ENCODE measurements around the gene VPS13D. TPM values are rescaled to one million over a fixed set of nuclear protein-coding genes. Genes with fewer than 3 reads are reported as not detected.

The VPS13D gene
- total and polyA plus RNA-seq, 11 donors = 32.1 to 301 (median 90.7) TPM

GRCh38 chr1:12371053-12371452 is 141.2 kb downstream of the VPS13D start:
- intact Hi-C loops (cut with DNase I) = no loop called here
- Histone ChIP-seq H3K9me3 (no peaks in the 10 kb centered on the region), H3K4me1 (peaks cover 0 to 5% (median 0%) of the 10 kb centered on the region in 12 donors), H3K27me3 (no peaks in the 10 kb centered on the region), H3K36me3 (peaks cover 4 to 99% (median 76%) of the 10 kb centered on the region in 9 donors), H3K4me3 (no peak overlapping the region), H3K27ac (no peak overlapping the region)
- no peak for DNase-seq
- TF ChIP-seq, protein P1, sequence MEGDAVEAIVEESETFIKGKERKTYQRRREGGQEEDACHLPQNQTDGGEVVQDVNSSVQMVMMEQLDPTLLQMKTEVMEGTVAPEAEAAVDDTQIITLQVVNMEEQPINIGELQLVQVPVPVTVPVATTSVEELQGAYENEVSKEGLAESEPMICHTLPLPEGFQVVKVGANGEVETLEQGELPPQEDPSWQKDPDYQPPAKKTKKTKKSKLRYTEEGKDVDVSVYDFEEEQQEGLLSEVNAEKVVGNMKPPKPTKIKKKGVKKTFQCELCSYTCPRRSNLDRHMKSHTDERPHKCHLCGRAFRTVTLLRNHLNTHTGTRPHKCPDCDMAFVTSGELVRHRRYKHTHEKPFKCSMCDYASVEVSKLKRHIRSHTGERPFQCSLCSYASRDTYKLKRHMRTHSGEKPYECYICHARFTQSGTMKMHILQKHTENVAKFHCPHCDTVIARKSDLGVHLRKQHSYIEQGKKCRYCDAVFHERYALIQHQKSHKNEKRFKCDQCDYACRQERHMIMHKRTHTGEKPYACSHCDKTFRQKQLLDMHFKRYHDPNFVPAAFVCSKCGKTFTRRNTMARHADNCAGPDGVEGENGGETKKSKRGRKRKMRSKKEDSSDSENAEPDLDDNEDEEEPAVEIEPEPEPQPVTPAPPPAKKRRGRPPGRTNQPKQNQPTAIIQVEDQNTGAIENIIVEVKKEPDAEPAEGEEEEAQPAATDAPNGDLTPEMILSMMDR (IDR thresholded peaks at IDR 0.05) = no peak
- TF ChIP-seq POLR2A (IDR thresholded peaks at IDR 0.05) = no peak
- WGBS, 4 donors = 86 to 94% (median 93%) methylated on average over 5 of the region's 5 CpGs
- no peak for ATAC-seq

DNA sequence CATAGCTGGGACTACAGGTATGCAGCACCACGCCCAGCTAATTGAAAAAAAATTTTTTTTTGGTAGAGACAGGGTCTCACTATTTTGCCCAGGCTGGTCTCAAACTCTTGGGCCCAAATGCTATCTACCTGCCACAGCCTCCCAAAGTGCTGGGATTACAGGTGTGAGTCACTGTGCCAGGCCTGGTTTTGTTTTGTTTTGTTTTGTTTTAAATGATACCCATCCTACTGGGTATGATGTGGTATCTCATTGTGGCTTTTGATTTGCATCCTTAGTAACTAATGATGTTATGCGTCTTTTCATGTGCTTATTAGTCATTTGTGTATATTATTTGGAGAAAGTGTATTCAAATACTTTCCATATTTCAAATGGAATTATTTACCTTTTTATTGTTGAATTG is 142.3 kb downstream of the VPS13D start:
- Histone ChIP-seq H3K36me3 (peaks cover 4 to 100% (median 80%) of the 10 kb centered on the region in 9 donors), H3K4me3 (no peak overlapping the region), H3K9me3 (no peaks in the 10 kb centered on the region), H3K4me1 (peaks cover 0 to 14% (median 0%) of the 10 kb centered on the region in 12 donors), H3K27me3 (no peaks in the 10 kb centered on the region), H3K27ac (no peak overlapping the region)
- DNase-seq (no peak), ATAC-seq (no peak)
- intact Hi-C loops (cut with DNase I) = no loop called here
- WGBS, 4 donors = 94 to 98% (median 97%) methylated on average over 2 of the region's 2 CpGs
- TF ChIP-seq, protein P1 (IDR thresholded peaks at IDR 0.05) = no peak
- TF ChIP-seq POLR2A (IDR thresholded peaks at IDR 0.05) = no peak

GRCh38 chr1:12372761-12373160 is 142.9 kb downstream of the VPS13D start:
- WGBS, 4 donors = 57 to 74% (median 67%) methylated on average over 3 of the region's 3 CpGs
- TF ChIP-seq, protein P1 (IDR thresholded peaks at IDR 0.05) = no peak
- TF ChIP-seq POLR2A (IDR thresholded peaks at IDR 0.05) = no peak

DNA sequence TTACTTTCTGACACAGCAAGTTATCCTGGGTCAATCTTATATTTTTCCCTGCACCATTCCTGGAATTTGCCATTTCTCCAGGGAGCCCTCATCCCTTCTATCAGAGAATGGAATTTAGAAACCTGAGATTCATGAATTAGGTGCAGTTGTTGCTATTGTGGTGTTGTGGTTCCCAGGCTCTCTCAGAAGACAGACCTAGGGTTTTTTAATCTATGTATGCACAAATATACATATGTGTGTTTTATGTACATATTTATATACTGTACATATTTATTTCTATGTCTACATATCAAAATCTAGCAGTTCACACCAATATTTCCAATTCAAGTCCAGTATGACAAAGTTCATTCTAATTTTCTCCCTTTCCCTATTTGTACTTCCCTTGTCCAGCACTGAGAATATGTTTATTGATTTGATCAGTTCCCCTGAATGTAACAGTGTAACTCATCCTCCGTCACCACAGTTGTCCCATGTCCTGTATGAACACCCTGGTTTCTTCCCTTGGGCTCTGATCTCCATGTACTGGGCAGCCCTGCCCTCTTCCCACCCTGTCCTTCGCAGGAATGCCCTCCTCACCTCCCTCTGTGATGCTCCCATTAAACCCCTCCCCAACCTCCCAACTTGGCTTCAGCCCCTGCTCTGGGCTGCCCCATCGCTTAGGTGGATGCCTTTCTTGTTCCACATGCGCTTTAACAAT is 145.5 kb downstream of the VPS13D start:
- Histone ChIP-seq H3K4me3 (no peak overlapping the region), H3K27me3 (no peaks in the 10 kb centered on the region), H3K4me1 (peaks cover 0 to 20% (median 2%) of the 10 kb centered on the region in 12 donors), H3K36me3 (peaks cover 0 to 100% (median 80%) of the 10 kb centered on the region in 9 donors), H3K27ac (no peak overlapping the region), H3K9me3 (no peaks in the 10 kb centered on the region)
- no peak for TF ChIP-seq POLR2A (IDR thresholded peaks at IDR 0.05)
- TF ChIP-seq, protein P1 (IDR thresholded peaks at IDR 0.05) = no peak
- no peak for DNase-seq
- intact Hi-C loops (cut with DNase I) = no loop called here
- 94 to 98% (median 95%) methylated on average over 4 of the region's 4 CpGs for WGBS, 4 donors
- no peak for ATAC-seq

More at GRCh38 chr1:12372761-12373160, 142.9 kb downstream of the VPS13D start:
- DNase-seq (no peak), ATAC-seq (no peak)
- Histone ChIP-seq H3K4me1 (peaks cover 0 to 16% (median 0%) of the 10 kb centered on the region in 12 donors), H3K9me3 (no peaks in the 10 kb centered on the region), H3K36me3 (peaks cover 1 to 100% (median 80%) of the 10 kb centered on the region in 9 donors), H3K27me3 (no peaks in the 10 kb centered on the region), H3K27ac (no peak overlapping the region), H3K4me3 (no peak overlapping the region)
- intact Hi-C loops (cut with DNase I) = no loop called here
